HG03025 (cell line): ENCODE data around the gene TP53BP2.

Experiments
- ATAC-seq: cut with Tn5 transposase; IDR thresholded peaks from one replicate; pipeline ENCODE4 v1.9.1; 2021; ENCODE audit warnings: mild to moderate bottlenecking, moderate library complexity; ENCODE audit not compliant: unreplicated experiment, low FRiP score

TP53BP2 gene

GRCh38 chr1:223770621-223771315 lies 75.0 kb downstream of the TP53BP2 start:
- no peak for ATAC-seq

GRCh38 chr1:223765719-223766340 lies 79.9 kb downstream of the TP53BP2 start:
- ATAC-seq, result no peak

GRCh38 chr1:223765036-223765718 lies 80.6 kb downstream of the TP53BP2 start:
- no peak for ATAC-seq

GRCh38 chr1:223763881-223764280 lies 81.9 kb downstream of the TP53BP2 start:
- no peak for ATAC-seq

GRCh38 chr1:223763251-223763650 lies 82.5 kb downstream of the TP53BP2 start:
- ATAC-seq, result no peak

- no peak for ATAC-seq
These were observed 84.3 kb downstream of the TP53BP2 start for GRCh38 chr1:223761411-223761810.

- no peak for ATAC-seq
These were observed 84.9 kb downstream of the TP53BP2 start for GRCh38 chr1:223760833-223761232.

GRCh38 chr1:223759273-223759672 lies 86.5 kb downstream of the TP53BP2 start:
- ATAC-seq, result no peak

- ATAC-seq, result no peak
These were observed 87.0 kb downstream of the TP53BP2 start for GRCh38 chr1:223758734-223759133.

- no peak for ATAC-seq
These were observed 88.7 kb downstream of the TP53BP2 start for GRCh38 chr1:223756806-223757700.

GRCh38 chr1:223755992-223756775 lies 89.6 kb downstream of the TP53BP2 start:
- no peak for ATAC-seq

- no peak for ATAC-seq
These were observed 90.3 kb downstream of the TP53BP2 start for GRCh38 chr1:223755432-223755792.

GRCh38 chr1:223754681-223755431 lies 90.9 kb downstream of the TP53BP2 start:
- no peak for ATAC-seq

- ATAC-seq, result no peak
These were observed 92.8 kb downstream of the TP53BP2 start for GRCh38 chr1:223752721-223753515.

GRCh38 chr1:223751696-223752095 lies 94.1 kb downstream of the TP53BP2 start:
- ATAC-seq, result no peak

GRCh38 chr1:223750730-223751570 lies 94.8 kb downstream of the TP53BP2 start:
- ATAC-seq, result no peak
